Measurements from ENCODE around the gene LRRC71.

Gene LRRC71

DNA sequence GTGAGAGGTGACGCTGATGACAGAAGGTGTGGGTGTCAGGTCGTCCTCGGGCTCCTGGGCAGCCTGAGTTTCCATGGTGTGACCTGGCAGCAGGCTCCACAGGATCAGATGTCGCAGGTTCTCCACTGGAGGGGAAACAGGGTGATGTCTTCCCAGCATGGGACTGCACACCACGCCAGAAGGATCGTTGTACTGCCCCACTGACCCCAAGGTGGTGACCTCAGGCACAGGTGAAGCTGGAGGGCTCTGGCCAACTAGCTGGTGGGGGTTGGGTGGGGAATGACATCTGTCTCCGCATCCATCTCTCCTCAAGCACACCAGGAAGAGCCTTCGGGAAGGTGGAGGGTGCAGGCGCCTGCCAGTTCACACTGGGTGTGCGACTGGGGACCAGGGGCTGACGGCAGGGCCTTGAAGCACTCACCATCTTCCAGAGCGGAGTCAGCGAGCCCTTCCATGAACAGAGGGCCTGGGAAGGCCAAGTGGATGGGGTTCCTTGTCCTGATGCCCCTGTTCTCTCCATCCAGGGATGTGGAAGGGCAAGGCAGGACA, 19.4 kb downstream of the LRRC71 start (continued):
- TF ChIP-seq BCL11B (tag by site-specific recombination; IDR thresholded peaks at IDR 0.05; ENCODE audit: low read depth) = no peak

DNA sequence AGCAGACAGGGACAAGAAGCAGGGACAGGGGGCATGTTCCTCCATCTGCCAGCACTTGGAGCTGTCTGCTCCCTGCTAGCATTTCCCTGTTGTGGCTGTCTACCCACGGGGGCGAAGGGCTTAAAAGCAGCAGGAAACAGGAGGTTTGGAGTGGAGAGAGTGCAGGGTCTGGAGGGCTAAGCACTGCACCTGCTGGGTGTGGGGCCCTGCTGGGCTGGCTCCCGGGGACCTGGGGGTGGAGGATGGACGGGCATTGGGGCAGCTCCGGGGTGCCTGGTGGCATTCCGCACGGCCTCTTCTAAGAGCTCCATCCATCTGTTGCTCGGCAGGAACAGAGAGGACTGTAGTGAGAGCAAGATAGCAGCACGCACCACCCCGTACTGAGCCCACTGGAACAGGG, 21.2 kb downstream of the LRRC71 start:
- ChIA-PET CTCF (interaction anchor here (1.3 kb wide), 1 partner anchor 13 kb away, joined by 3 read pairs; no protein-coding TSS in a partner anchor), POLR2A (no interaction called here)
- Histone ChIP-seq H3K36me3 (ENCODE audit: control insufficient read depth in 2 of 2, insufficient read depth in 1 of 2, low read length in 2 of 2) (peaks cover 0 to 100% of the 10 kb centered on the region in 2 experiments; a peak in 2 of 3 replicates), H3K9me3 (ENCODE audit: control insufficient read depth, insufficient read depth, low read depth, low read length) (no peaks in the 10 kb centered on the region), H3K4me3 (ENCODE audit: low read depth, low read length) (no peak overlapping the region), H3K27ac (ENCODE audit: extremely low read depth, low read depth, low read length) (no peak overlapping the region), H3K4me1 (ENCODE audit: control insufficient read depth, insufficient read depth, low read length) (no peaks in the 10 kb centered on the region)
- TF ChIP-seq, protein P1, sequence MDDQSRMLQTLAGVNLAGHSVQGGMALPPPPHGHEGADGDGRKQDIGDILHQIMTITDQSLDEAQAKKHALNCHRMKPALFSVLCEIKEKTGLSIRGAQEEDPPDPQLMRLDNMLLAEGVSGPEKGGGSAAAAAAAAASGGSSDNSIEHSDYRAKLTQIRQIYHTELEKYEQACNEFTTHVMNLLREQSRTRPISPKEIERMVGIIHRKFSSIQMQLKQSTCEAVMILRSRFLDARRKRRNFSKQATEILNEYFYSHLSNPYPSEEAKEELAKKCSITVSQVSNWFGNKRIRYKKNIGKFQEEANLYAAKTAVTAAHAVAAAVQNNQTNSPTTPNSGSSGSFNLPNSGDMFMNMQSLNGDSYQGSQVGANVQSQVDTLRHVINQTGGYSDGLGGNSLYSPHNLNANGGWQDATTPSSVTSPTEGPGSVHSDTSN (CRISPR knock-in tag; IDR thresholded peaks at IDR 0.05) = no peak
- TF ChIP-seq ZIC2 (tag by site-specific recombination; IDR thresholded peaks at IDR 0.05) (peak; percentile 100), RBAK (tag by site-specific recombination; IDR thresholded peaks at IDR 0.05) (no peak), ZNF121 (tag by site-specific recombination; IDR thresholded peaks at IDR 0.05) (no peak), ZNF155 (tag by site-specific recombination; IDR thresholded peaks at IDR 0.05) (no peak)
- TF ChIP-seq, protein P2, sequence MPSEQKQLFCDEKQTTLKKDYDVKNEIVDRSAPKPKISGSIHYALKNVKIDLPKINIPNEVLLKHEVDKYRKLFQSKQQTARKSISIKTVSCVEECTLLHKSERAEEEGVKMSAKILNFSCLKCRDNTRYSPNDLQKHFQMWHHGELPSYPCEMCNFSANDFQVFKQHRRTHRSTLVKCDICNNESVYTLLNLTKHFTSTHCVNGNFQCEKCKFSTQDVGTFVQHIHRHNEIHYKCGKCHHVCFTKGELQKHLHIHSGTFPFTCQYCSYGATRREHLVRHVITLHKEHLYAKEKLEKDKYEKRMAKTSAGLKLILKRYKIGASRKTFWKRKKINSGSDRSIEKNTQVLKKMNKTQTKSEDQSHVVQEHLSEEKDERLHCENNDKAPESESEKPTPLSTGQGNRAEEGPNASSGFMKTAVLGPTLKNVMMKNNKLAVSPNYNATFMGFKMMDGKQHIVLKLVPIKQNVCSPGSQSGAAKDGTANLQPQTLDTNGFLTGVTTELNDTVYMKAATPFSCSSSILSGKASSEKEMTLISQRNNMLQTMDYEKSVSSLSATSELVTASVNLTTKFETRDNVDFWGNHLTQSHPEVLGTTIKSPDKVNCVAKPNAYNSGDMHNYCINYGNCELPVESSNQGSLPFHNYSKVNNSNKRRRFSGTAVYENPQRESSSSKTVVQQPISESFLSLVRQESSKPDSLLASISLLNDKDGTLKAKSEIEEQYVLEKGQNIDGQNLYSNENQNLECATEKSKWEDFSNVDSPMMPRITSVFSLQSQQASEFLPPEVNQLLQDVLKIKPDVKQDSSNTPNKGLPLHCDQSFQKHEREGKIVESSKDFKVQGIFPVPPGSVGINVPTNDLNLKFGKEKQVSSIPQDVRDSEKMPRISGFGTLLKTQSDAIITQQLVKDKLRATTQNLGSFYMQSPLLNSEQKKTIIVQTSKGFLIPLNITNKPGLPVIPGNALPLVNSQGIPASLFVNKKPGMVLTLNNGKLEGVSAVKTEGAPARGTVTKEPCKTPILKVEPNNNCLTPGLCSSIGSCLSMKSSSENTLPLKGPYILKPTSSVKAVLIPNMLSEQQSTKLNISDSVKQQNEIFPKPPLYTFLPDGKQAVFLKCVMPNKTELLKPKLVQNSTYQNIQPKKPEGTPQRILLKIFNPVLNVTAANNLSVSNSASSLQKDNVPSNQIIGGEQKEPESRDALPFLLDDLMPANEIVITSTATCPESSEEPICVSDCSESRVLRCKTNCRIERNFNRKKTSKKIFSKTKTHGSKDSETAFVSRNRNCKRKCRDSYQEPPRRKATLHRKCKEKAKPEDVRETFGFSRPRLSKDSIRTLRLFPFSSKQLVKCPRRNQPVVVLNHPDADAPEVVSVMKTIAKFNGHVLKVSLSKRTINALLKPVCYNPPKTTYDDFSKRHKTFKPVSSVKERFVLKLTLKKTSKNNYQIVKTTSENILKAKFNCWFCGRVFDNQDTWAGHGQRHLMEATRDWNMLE (tag by site-specific recombination; conservative IDR thresholded peaks at IDR 0.05; ENCODE audit: low read depth) = no peak

DNA sequence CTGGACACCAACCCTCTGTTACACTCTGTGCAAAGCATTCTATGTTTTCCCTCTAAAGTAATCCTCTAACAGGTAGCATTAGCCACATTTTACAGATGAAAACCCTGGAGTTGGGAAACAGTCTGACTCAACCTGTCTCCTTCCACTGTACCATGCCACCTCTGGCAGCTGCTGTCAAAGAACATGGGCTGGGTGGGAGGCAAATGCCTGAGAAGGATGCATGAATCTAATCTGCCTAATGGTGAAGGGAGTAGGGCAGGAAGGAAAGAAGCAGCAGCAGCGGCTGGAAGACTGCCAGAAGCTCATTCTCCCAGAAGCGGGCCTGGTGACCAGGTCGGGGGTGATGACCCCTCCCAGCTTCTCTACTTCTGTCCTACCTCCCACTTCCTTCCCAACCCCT, 21.7 kb downstream of the LRRC71 start:
- H3K36me3 ChIP-seq (ENCODE audit: control insufficient read depth in 2 of 2, insufficient read depth in 1 of 2, low read length in 2 of 2) = peaks cover 0 to 100% of the 10 kb centered on the region in 2 experiments; a peak in 2 of 3 replicates
- ChIA-PET CTCF (interaction anchor here (0.6 kb wide), 2 partner anchors 214 to 638 kb away, joined by 3 to 4 read pairs; no protein-coding TSS in a partner anchor), POLR2A (no interaction called here)
- no peaks in the 10 kb centered on the region for H3K4me1 ChIP-seq (ENCODE audit: control insufficient read depth, insufficient read depth, low read length)
- H3K9me3 ChIP-seq (ENCODE audit: control insufficient read depth, insufficient read depth, low read depth, low read length) = no peaks in the 10 kb centered on the region
- no peak overlapping the region for H3K4me3 ChIP-seq (ENCODE audit: low read depth, low read length)
- TF ChIP-seq, protein P3, sequence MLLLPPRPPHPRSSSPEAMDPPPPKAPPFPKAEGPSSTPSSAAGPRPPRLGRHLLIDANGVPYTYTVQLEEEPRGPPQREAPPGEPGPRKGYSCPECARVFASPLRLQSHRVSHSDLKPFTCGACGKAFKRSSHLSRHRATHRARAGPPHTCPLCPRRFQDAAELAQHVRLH (tag by site-specific recombination; IDR thresholded peaks at IDR 0.05) = no peak
- no peak for TF ChIP-seq ZSCAN23 (tag by site-specific recombination; IDR thresholded peaks at IDR 0.05)
- TF ChIP-seq ZNF560 (tag by site-specific recombination; IDR thresholded peaks at IDR 0.05; ENCODE audit: borderline replicate concordance) = no peak
- TF ChIP-seq, protein P4, sequence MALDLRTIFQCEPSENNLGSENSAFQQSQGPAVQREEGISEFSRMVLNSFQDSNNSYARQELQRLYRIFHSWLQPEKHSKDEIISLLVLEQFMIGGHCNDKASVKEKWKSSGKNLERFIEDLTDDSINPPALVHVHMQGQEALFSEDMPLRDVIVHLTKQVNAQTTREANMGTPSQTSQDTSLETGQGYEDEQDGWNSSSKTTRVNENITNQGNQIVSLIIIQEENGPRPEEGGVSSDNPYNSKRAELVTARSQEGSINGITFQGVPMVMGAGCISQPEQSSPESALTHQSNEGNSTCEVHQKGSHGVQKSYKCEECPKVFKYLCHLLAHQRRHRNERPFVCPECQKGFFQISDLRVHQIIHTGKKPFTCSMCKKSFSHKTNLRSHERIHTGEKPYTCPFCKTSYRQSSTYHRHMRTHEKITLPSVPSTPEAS (tag by site-specific recombination; IDR thresholded peaks at IDR 0.05) = no peak
- no peak for TF ChIP-seq KLF16 (tag by site-specific recombination; IDR thresholded peaks at IDR 0.05)
- TF ChIP-seq, protein P5, sequence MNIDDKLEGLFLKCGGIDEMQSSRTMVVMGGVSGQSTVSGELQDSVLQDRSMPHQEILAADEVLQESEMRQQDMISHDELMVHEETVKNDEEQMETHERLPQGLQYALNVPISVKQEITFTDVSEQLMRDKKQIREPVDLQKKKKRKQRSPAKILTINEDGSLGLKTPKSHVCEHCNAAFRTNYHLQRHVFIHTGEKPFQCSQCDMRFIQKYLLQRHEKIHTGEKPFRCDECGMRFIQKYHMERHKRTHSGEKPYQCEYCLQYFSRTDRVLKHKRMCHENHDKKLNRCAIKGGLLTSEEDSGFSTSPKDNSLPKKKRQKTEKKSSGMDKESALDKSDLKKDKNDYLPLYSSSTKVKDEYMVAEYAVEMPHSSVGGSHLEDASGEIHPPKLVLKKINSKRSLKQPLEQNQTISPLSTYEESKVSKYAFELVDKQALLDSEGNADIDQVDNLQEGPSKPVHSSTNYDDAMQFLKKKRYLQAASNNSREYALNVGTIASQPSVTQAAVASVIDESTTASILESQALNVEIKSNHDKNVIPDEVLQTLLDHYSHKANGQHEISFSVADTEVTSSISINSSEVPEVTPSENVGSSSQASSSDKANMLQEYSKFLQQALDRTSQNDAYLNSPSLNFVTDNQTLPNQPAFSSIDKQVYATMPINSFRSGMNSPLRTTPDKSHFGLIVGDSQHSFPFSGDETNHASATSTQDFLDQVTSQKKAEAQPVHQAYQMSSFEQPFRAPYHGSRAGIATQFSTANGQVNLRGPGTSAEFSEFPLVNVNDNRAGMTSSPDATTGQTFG (tag by site-specific recombination; IDR thresholded peaks at IDR 0.05; ENCODE audit: borderline replicate concordance) = no peak
- TF ChIP-seq ZNF510 (tag by site-specific recombination; IDR thresholded peaks at IDR 0.05; ENCODE audit: insufficient replicate concordance) = no peak
- TF ChIP-seq, protein P6, sequence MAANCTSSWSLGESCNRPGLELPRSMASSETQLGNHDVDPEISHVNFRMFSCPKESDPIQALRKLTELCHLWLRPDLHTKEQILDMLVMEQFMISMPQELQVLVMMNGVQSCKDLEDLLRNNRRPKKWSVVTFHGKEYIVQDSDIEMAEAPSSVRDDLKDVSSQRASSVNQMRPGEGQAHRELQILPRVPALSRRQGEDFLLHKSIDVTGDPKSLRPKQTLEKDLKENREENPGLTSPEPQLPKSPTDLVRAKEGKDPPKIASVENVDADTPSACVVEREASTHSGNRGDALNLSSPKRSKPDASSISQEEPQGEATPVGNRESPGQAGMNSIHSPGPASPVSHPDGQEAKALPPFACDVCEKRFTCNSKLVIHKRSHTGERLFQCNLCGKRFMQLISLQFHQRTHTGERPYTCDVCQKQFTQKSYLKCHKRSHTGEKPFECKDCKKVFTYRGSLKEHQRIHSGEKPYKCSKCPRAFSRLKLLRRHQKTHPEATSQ (tag by site-specific recombination; IDR thresholded peaks at IDR 0.05) = no peak
- no peak for TF ChIP-seq ZNF132 (tag by site-specific recombination; IDR thresholded peaks at IDR 0.05; ENCODE audit: borderline replicate concordance)
- TF ChIP-seq KLF9 (tag by site-specific recombination; IDR thresholded peaks at IDR 0.05; ENCODE audit: low read depth) = no peak
- no peak for TF ChIP-seq ZNF423 (tag by site-specific recombination; IDR thresholded peaks at IDR 0.05)
- TF ChIP-seq HOXA7 (CRISPR knock-in tag; IDR thresholded peaks at IDR 0.05; ENCODE audit: borderline replicate concordance) = no peak
- TF ChIP-seq OSR2 (tag by site-specific recombination; IDR thresholded peaks at IDR 0.05) = no peak
- no peak overlapping the region for H3K27ac ChIP-seq (ENCODE audit: extremely low read depth, low read depth, low read length)
